Right hindlimb (tissue), 1 donor: ENCODE measurements around the gene OLIG1.

ENCODE experiments used
- DNase-seq: peaks from one replicate; pipeline ENCODE4 v3.0.0-alpha.2; 2018

OLIG1 gene

GRCh38 chr21:33063907-33064622, 5.9 kb upstream of the OLIG1 start:
- DNase-seq, result no peak

- no peak for DNase-seq
Measured at GRCh38 chr21:33064623-33065390, 5.1 kb upstream of the OLIG1 start.

GRCh38 chr21:33067043-33067442, 2.9 kb upstream of the OLIG1 start:
- no peak for DNase-seq

GRCh38 chr21:33067457-33067856, 2.5 kb upstream of the OLIG1 start:
- DNase-seq, result no peak

- no peak for DNase-seq
Measured at GRCh38 chr21:33069243-33069642, 698 bp upstream of the OLIG1 start.

GRCh38 chr21:33069645-33069993, 322 bp upstream of the OLIG1 start:
- DNase-seq, result no peak

- DNase-seq, result no peak
Measured at GRCh38 chr21:33070744-33070997, 730 bp downstream of the OLIG1 start.

GRCh38 chr21:33070998-33071769, 1.2 kb downstream of the OLIG1 start:
- no peak for DNase-seq

GRCh38 chr21:33071770-33072306, 1.9 kb downstream of the OLIG1 start:
- DNase-seq, result no peak

- DNase-seq, result no peak
Measured at GRCh38 chr21:33073636-33074035, 3.7 kb downstream of the OLIG1 start.

- DNase-seq, result no peak
Measured at GRCh38 chr21:33075128-33075527, 5.2 kb downstream of the OLIG1 start.

GRCh38 chr21:33075596-33076195, 5.8 kb downstream of the OLIG1 start:
- DNase-seq, result no peak

- DNase-seq, result no peak
Measured at GRCh38 chr21:33076600-33077329, 6.8 kb downstream of the OLIG1 start.

- DNase-seq, result no peak
Measured at GRCh38 chr21:33078907-33079582, 9.1 kb downstream of the OLIG1 start.

GRCh38 chr21:33080376-33080775, 10.4 kb downstream of the OLIG1 start:
- DNase-seq, result no peak

GRCh38 chr21:33080776-33081175, 10.8 kb downstream of the OLIG1 start:
- DNase-seq, result no peak

- no peak for DNase-seq
Measured at GRCh38 chr21:33088384-33088783, 18.4 kb downstream of the OLIG1 start.

- DNase-seq, result no peak
Measured at GRCh38 chr21:33089395-33090119, 19.6 kb downstream of the OLIG1 start.

GRCh38 chr21:33096426-33096825, 26.5 kb downstream of the OLIG1 start:
- DNase-seq, result no peak

- no peak for DNase-seq
Measured at GRCh38 chr21:33099131-33099530, 29.2 kb downstream of the OLIG1 start.

- no peak for DNase-seq
Measured at GRCh38 chr21:33101300-33101911, 31.5 kb downstream of the OLIG1 start.
